NCI-H82 treated with DMSO at 0.1 percent for 48 hours (cell line): Measurements from ENCODE around the gene OSBP2.
A peak's percentile ranks its signal among the peaks of the same experiment; 100 is the strongest.

Experiments used
- DNase-seq: peaks from one replicate; lab custom pipeline; 2025; ENCODE audit not compliant: unreplicated experiment; lab: John Stamatoyannopoulos, UW

OSBP2 gene

DNA sequence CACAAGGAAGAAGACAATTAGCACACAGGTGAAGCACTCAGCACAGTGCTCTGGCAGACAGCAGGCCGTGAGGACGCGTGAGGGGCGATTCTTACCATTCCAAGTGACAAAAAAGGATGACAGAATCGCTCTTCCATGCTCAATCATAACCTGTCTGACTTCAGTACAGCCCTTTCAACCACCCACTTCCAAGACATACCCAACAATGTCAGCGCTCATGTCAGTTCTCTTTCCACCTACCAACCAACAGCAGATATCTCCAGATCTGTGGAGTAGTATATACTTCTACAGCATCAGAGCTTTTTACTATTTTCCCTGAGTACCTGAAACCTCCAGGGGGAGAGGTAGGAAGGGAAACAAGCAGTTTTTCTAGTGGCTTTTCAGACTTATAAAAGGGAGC, 233.7 kb downstream of the OSBP2 start:
- DNase-seq, result no peak

DNA sequence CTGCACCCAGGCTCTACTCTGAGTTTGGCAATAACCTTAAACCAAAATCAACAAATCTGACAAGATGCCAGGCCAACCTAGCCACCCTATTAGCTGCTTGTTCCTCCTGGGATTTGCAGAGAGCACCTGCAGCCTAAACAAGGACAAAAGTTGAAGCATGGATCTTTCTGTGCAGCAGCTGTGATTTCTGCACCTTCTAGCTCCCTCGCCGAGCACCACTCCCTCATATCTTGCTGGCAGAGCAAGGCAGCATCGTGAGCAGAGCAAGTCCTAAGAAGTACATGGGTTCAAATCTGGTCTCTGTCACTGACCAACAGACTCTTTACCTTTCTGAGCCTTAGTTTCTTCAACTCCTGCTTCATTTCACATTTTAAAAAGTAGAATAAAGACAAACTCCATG, 235.6 kb downstream of the OSBP2 start:
- DNase-seq, result no peak

DNA sequence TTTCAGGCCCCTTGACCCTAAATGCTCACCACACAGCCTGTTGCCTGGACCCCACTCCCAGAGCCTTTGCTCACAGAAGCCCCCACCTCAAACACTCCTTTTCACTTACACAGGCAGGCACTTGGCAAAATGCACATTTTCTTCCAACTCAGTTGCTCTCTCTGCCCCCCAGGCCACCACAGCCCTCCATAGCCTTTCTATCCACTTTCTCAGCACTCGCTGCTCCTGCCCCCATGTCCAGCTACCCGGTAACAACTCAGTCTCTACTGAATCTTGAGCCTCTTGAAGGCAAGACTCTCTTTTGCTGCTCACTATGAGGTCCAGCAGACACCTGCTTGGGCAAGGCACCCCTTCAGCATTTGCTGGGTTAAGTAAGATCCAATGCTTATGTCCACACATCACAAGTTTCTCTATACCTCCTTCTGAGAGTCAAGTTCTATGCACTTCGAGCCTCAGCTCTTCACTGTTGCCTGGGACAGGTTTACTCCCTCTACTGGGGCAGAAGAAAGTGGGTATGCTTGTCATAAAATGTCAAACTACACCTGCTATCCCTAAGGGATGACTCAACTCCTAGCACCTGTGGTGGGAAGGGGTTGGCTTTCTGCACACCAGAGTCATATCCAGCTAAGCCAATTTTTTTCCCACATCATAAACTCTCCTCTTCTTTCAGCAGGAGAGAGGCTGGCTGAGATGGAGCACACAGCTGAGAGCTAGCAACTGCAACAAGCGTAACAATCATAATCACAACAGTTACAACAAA, 237.0 kb downstream of the OSBP2 start:
- no peak for DNase-seq

DNA sequence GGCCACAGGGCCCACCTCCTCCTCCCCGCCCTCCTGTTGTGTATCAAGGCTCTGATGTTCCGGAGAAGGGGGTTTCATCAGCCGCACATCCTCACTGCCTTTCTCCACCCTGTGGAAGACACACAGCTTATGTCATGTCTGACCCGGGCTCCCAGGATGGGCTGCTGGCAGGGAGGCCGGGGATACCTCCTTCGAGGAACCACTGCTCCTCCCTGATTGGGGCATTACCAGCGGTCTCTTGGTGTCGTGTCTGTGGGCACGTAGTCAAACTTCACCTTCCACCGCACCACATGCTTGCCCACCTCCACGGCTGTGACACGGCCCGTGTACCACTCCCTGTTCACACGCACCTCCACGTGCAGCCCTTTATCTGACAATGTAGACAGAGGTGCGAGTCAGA, 238.0 kb downstream of the OSBP2 start:
- DNase-seq, result no peak

DNA sequence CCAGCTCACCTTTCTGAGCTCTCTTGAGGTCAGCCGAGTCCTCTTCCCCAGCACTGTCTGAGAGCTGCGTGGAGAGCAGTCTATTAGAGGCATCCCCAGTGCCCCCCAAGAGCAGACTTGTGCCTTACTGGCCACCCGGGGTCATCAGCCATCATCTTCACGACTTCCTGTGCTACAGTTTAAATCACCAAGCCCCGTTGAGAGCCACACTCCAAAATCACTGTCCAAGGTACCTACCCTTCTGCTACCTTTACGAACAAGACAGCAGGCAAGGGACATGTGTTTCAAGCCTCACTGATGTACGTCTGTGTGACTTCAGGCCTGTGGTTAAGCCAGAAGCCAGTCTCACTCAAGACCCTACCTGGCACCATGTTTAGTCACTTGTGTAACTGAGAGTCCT, 238.8 kb downstream of the OSBP2 start:
- DNase-seq, result no peak

DNA sequence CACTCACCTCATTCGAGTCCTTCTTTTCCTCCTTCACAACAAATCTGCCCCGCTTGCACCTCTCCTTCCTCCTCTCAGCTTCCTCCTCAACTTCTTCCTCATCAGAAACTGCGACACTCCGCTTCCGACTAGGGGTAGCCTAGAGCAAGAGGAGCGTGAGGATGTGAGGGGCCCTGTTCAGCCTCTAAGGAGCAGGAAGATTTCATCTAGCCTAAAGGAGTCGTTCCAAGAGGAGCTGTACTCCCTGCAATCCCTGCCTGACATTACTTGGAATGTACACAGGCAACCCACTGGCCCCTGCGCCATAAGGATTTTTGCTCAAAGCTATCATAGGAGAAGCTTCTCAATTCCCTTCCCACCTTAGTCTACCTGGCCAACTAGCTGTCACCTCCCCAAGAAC, 239.4 kb downstream of the OSBP2 start:
- no peak for DNase-seq

DNA sequence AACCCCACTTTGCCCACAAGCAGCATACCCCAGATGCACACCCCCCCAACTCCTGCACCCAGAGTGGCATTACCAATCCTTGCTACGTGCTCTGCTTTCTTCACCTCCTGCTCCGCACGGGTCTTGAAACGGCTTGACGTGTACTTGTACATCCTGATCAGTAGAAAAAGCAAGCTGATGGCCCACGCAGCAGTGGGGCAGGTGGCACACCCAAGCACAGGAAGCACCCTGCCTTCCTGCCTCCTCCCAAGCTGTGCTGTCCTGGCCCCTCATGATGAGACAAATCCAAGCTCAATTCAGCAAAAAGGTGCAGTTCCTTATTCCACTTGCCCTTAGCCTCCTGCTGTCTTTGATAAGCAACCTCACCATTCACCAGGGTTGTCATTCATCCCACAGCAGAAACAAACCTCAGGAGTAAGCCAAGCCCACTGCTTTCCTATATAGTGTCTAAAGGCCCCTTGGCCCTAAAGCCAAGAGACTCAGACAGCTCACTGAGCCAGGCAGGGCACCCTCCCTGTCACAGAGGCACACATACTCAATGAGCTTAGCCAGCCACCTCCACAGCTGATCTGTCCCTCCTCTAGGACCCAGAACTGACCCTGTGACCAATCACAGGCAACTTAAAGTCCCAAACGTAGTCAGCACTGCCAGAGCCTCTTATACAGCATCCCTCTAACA, 246.2 kb downstream of the OSBP2 start:
- DNase-seq, result no peak

DNA sequence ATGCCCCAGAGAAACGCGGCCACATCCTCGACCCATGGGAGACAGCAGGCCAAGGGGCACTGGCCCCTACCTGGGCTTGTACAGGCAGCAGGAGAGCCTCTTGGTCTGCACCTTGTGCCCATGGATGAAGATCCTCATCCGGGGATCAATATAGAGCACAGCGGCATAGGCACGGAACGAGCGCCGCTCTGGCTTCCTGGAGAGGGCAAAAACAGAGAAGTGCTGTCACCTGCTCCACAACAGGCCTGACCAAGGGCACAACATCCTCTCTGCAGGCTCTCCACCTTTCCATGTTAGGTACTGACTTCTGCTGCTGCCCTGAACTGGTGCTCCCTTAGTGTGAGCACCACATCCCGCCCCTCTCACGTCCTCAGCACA, 246.7 kb downstream of the OSBP2 start:
- DNase-seq, result no peak

DNA sequence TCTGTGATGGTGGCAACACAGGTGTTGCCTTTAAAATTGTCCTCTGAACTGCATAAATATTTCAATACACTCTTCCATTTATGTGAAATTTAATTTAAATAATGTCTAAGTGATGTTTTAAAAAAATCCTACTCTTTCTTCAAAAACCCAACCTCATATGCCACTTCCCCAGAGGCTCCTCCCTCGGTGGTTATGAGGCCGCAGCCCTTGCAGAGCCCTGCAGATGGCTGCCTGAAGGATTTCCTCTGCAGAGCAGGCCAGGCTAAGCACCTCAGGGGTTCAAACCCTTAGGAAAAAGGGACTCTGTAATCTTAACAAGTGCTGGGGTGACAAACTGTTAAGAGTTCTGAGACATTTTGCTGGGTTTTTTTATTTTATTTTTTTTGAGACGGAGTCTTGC, 248.7 kb downstream of the OSBP2 start:
- no peak for DNase-seq

DNA sequence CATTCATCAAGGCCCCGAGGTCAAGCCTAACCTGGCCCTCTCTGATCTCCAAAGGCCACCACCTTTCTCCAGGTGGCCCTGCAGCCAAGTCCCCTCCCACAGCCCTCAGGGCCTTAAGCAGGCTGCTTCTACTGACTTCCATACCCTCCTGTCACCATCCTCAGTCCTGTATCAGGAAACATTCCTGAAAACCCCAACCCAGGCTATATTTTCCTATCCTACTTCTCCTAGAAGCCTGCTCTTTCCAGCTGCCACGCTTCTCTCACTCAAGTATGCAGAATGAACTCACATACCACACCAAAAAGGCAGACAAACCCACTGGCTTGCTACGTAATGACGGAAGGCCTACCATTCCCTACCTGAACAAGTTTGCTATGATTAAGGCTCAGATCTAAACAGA, 250.3 kb downstream of the OSBP2 start:
- no peak for DNase-seq

DNA sequence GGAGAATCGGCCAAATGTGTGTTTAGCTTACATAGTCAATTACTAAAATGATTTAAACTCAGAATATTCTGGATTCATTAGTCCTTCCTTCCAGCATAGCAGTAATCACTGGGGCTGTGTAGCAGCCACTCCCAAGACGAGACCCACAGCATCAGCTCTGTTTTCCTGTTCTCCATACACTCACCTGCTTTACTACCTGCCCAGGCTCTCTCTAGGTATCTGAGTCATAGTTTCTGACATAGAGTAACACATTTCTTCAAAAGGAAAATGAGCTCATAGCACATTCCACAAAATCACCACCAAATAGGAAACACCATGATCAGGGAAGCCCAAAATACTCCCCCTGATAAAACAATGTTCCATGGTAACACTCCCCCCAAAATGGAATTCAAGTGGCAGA, 251.0 kb downstream of the OSBP2 start:
- DNase-seq, result no peak

DNA sequence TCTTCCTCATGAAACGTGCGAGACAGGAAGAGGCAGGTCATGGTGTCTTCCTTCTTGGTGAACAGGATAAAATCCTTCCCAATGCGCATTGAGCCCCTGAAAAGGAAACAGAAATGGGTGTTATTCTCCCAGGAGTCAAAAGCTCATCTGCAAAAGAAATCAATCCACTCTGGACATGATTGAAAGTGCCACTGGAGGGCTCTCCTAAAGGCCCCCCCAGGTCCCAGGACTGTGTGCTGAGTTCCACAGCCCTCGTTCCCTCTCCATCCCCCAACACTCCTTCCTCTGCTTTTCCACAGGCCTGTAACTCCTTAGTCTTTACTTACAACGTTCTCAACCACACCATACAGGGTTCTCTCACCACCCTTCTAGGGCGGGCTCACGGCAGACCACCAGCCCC, 251.7 kb downstream of the OSBP2 start:
- no peak for DNase-seq

DNA sequence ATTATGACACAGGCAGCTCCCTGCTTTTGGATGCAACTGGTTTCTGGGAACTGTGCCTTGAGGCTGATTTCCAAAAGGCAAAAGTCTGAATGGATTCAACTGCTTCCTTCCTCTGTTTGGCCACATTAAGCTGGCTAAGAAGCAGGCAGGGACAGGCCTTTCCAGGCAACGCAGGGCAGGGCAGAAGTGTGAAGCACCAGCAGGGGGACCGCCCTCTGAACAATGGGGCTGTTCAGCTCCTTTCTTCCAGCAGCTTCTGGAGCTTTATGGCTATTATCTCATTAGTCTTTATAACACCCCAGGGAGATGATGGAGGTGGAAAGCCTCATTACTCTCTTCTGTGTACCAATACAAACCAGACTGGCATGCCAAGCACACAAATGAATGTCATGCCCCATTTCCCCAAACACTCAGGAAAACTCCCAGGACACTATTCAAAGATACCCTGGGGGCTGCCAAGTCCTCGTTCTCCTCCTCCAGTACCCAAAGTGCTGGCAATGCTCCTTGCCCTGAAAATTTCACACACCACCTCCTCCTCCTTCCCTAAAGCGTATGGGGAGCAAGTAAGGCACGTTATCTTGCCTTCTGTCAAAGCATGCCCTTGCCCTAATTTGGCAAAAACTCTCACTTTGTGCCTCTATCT, 252.6 kb downstream of the OSBP2 start:
- DNase-seq, result peak; percentile 13

DNA sequence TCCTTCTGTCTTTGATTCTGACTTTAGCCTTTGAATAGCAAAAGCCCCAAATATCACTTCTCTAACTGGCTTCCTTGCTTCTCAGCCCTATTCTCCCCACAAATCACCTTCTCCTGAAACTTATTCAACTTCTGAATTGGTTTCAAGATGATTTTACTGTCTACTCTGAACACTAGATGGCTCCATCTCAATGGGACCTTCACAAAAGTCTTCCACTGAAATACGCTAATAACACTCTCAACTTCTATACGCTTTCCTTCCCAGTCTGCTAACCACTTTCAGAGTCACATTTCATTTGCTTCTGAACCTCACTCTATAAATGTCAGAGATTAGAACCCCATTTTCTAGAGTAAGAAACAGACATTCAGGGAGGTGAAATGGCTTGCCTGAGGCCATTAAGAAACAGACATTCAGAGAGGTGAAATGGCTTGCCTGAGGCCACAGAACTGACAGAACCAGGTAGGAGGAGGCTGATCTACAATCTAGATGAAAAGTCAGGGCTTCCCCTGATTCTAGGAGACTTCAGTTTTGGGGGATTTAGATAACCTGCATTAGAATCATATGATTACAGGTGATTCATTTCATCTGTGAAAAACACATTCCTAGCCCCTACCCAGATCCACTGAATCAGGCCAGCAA, 253.3 kb downstream of the OSBP2 start:
- DNase-seq, result no peak

DNA sequence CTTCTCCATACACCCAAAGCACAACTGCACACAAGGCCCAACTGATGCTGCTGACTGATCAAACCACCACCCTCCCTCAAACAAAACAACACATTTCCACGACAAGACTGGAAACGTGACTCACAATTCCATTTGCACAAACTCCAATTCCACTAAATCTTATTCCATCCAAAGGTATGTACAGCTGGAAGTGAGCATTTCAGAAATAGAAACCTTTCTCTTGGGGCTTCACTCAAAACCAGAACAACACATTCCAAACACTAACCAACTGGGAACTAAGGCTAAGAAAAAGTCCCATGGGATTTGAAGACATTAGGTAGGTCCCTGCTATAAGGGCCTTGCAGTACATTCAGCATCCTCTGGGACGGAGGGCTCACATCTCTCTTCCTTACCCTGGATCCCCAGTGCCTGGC, 254.3 kb downstream of the OSBP2 start:
- DNase-seq, result no peak

DNA sequence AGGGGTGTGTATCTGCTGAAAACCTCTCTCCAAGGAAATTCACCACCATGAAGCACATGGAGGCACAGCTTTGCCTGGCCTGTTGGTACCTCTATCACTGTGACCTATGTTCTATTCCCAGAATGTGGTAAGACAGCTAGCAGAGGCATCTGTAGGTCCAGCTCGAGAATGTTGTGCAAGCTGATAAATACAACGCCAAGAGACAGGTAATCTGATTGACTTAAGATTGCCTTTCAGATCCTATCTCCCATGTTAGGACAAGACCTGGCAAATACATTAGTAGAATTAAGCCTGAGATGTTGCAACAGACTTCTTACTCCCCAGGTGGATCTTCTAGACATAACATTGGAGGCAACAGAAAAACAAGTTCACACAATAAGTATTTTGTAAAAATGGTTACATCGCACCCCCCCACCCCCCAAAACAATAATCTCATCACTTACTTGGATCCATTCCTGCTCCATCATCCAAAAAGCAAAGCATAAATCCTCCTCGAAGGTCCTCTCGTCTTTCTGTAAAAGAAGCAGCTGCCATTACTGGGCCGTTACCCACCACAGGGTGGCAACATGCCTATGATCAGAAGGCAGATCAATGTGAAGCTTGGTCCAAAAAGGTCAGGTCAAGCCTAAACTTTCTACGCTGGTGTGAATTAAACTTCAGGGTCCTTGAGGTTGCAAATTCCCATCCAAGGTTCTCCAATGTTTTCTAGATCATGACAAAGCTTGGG, 255.4 kb downstream of the OSBP2 start:
- DNase-seq, result no peak

DNA sequence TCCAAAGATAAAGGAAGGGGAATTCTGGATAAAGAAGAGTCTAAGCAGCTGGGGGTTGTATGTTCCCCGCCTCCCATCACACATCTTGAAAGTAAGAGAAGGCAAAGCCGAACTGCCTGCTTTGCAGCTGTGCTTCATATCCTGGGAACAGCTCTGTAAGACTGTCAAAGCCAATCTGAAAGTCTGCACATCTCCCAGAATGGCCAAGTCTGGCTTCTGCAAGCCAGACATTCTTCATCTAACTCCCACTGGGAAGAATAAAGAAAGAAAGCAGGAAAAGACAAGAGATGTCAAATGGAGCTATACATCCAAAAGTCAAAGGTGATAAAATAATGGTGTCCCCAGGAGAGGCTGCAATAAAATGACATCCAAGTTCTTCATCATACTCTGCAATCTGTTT, 258.5 kb downstream of the OSBP2 start:
- DNase-seq, result no peak

DNA sequence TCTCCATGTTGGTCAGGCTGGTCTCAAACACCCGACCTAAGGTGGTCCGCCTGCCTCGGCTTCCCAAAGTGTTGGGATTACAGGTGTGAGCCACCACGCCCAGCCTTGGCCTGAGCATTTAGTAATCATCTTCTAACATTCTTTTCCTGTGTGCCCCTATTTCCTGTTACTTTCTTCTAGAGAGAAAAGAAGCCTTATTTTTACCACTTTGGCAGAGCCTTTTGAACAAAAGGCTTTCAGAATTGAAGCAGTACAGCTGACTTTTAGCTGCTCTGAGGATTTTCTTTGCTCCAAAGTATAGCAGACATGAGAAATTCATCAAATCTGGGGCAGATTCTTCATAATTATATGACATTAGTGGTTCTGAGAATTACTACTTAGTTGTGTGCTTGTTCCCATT, 260.5 kb downstream of the OSBP2 start:
- DNase-seq, result no peak
